ENCODE data around the gene PLEKHG3. TPM values are rescaled to one million over a fixed set of nuclear protein-coding genes. Genes with fewer than 3 reads are reported as not detected.
"Not testable (repeated sequence)": the region's sequence is repeated elsewhere in the genome, so short reads cannot be mapped to it uniquely, and the experiment has no call there.

PLEKHG3 gene
- total RNA-seq = 10 to 100 TPM; 33.3 to 73.9 (median 63.1) TPM

DNA sequence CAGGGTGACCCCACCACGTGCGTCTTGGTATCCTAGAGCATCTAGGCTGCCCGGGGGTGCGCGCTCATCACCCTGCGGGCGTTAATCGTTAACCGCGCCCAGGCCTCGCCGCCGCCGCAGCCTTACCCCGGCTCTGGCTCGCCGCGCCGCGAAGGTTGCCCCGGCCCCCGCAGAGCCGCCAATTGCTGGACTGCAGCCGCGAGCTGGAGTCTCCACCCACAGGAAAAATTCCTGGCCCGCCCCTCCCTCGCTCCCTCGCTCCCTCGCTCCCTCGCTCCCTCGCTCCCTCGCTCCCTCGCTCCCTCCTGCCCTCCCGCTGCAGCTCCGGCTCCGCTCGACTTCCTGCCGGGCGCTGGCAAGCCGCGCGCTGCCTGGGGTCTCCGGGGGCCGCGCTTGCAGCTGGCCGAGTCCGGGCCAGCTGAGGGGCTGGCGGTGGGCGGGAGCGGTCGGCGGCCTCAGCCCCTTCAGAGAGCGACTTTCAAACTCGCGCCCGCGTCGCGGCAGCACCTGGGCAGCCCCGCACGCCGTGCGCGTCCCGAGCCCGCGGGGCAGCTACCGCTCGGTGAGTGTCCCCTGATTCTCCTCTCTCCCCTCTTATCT lies at the start of gene PLEKHG3:
TSS of gene PLEKHG3 (plus strand) at position 282 of the 600 bp plus-strand sequence. CDS start 23,208 bp downstream, outside the sequence.
- WGBS, 2 donors = 1% methylated on average over 35 to 45 of the region's 69 CpGs
- Histone ChIP-seq H3K4me3 (peak within 1 kb of the TSS; percentile 72 to 90 (median 84)), H3K36me3 (no peaks in the 10 kb centered on the region), H3K4me1 (peaks cover 0 to 73% (median 45%) of the 10 kb centered on the region in 4 donors), H3K9me3 (no peaks in the 10 kb centered on the region), H3K27me3 (no peaks in the 10 kb centered on the region), H3K27ac (peak within 1 kb of the TSS; percentile 79 to 98 (median 91))
- TF ChIP-seq, protein P1, sequence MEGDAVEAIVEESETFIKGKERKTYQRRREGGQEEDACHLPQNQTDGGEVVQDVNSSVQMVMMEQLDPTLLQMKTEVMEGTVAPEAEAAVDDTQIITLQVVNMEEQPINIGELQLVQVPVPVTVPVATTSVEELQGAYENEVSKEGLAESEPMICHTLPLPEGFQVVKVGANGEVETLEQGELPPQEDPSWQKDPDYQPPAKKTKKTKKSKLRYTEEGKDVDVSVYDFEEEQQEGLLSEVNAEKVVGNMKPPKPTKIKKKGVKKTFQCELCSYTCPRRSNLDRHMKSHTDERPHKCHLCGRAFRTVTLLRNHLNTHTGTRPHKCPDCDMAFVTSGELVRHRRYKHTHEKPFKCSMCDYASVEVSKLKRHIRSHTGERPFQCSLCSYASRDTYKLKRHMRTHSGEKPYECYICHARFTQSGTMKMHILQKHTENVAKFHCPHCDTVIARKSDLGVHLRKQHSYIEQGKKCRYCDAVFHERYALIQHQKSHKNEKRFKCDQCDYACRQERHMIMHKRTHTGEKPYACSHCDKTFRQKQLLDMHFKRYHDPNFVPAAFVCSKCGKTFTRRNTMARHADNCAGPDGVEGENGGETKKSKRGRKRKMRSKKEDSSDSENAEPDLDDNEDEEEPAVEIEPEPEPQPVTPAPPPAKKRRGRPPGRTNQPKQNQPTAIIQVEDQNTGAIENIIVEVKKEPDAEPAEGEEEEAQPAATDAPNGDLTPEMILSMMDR (IDR thresholded peaks at IDR 0.05) = peak in 1 of 5 experiments; percentile 34
- TF ChIP-seq POLR2A (IDR thresholded peaks at IDR 0.05) (peak in 1 of 2 donors; percentile 62), EP300 (IDR thresholded peaks at IDR 0.05) (peak in 1 of 2 donors; percentile 90)
- peak in 1 of 2 donors; percentile 53 for DNase-seq (ENCODE audit: low spot score in 2 of 2)

DNA sequence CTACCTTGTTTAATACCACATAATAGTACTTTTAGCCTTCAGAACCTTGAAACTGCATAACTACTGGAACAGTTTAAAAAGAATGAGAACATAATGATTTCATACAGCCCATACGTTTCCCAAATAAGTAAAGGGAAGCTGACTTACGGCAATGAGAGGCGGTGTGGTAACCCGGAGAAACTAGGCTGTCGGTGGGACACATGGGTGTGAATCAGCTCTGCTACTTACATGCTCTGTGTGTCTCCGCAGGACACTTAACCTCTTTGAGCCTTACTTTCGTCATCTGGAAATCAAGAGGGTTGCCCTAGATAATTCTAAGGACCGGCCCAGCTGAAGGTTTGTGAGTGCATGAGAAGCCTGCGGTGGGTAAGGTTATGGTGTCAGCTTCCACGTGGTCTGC lies 49.3 kb upstream of the PLEKHG3 start:
- no peak for DNase-seq (ENCODE audit: low spot score in 2 of 2)
- WGBS, 2 donors = 73 to 78% methylated on average over 10 of the region's 10 CpGs
- TF ChIP-seq POLR2A (IDR thresholded peaks at IDR 0.05) (no peak), EP300 (IDR thresholded peaks at IDR 0.05) (no peak)
- TF ChIP-seq, protein P1 (IDR thresholded peaks at IDR 0.05) = no peak
- Histone ChIP-seq H3K4me3 (no peak overlapping the region), H3K36me3 (no peaks in the 10 kb centered on the region), H3K4me1 (no peaks in the 10 kb centered on the region), H3K27ac (peak overlapping the region in 2 of 4 donors; percentile 30 to 63), H3K27me3 (no peaks in the 10 kb centered on the region), H3K9me3 (no peaks in the 10 kb centered on the region)

- no peaks in the 10 kb centered on the region for H3K9me3 ChIP-seq
- no peaks in the 10 kb centered on the region for H3K36me3 ChIP-seq
- H3K27me3 ChIP-seq = no peaks in the 10 kb centered on the region
- peak in 1 of 2 donors; percentile 87 for TF ChIP-seq EP300 (IDR thresholded peaks at IDR 0.05)
- TF ChIP-seq, protein P1 (IDR thresholded peaks at IDR 0.05) = no peak
- no peaks in the 10 kb centered on the region for H3K4me1 ChIP-seq
- no peak overlapping the region for H3K4me3 ChIP-seq
- 50 to 59% methylated on average over 4 of the region's 4 CpGs for whole genome bisulfite sequencing, 2 donors
- DNase-seq (ENCODE audit: low spot score in 2 of 2) = peak; percentile 38 to 83
- peak overlapping the region in 2 of 4 donors; percentile 6 to 58 for H3K27ac ChIP-seq
Observed at GRCh38 chr14:64656986-64657385, 47.2 kb upstream of the PLEKHG3 start.

GRCh38 chr14:64658201-64658600 lies 46.0 kb upstream of the PLEKHG3 start:
- WGBS, 2 donors = 90 to 97% methylated on average over 23 to 31 of the region's 35 CpGs
- Histone ChIP-seq H3K27ac (no peak overlapping the region), H3K27me3 (no peaks in the 10 kb centered on the region), H3K9me3 (no peaks in the 10 kb centered on the region), H3K4me3 (no peak overlapping the region), H3K4me1 (no peaks in the 10 kb centered on the region), H3K36me3 (no peaks in the 10 kb centered on the region)
- DNase-seq (ENCODE audit: low spot score in 2 of 2) = no peak
- TF ChIP-seq, protein P1 (IDR thresholded peaks at IDR 0.05) = no peak
- TF ChIP-seq POLR2A (IDR thresholded peaks at IDR 0.05) (no peak), EP300 (IDR thresholded peaks at IDR 0.05) (no peak)

DNA sequence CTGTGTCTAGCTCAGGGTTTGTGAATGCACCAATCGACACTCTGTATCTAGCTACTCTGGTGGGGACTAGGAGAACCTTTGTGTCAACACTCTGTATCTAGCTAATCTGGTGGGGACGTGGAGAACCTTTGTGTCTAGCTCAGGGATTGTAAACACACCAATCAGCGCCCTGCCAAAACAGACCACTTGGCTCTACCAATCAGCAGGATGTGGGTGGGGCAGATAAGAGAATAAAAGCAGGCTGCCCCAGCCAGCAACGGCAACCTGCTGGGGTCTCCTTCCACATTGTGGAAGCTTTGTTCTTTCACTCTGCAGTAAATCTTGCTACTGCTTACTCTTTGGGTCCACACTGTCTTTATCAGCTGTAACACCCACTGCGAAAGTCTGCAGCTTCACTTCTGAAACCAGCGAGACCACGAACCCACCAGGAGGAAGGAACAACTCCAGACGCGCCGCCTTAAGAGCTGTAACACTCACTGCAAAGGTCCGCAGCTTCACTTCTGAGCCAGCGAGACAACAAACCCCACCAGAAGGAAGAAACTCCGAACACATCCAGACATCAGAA lies 45.4 kb upstream of the PLEKHG3 start:
- 81 to 85% methylated on average over 13 of the region's 13 CpGs for WGBS, 2 donors
- not testable (repeated sequence) for H3K27ac ChIP-seq; H3K9me3 ChIP-seq; H3K27me3 ChIP-seq; H3K36me3 ChIP-seq; H3K4me1 ChIP-seq; DNase-seq (ENCODE audit: low spot score in 2 of 2); H3K4me3 ChIP-seq
